ENCODE data around the gene BRD1. TPM values are rescaled to one million over a fixed set of nuclear protein-coding genes. Genes with fewer than 3 reads are reported as not detected.

Gene BRD1
- total RNA-seq, 4 donors from 2014 or later, result 15.6 to 25.2 (median 18.1) TPM

DNA sequence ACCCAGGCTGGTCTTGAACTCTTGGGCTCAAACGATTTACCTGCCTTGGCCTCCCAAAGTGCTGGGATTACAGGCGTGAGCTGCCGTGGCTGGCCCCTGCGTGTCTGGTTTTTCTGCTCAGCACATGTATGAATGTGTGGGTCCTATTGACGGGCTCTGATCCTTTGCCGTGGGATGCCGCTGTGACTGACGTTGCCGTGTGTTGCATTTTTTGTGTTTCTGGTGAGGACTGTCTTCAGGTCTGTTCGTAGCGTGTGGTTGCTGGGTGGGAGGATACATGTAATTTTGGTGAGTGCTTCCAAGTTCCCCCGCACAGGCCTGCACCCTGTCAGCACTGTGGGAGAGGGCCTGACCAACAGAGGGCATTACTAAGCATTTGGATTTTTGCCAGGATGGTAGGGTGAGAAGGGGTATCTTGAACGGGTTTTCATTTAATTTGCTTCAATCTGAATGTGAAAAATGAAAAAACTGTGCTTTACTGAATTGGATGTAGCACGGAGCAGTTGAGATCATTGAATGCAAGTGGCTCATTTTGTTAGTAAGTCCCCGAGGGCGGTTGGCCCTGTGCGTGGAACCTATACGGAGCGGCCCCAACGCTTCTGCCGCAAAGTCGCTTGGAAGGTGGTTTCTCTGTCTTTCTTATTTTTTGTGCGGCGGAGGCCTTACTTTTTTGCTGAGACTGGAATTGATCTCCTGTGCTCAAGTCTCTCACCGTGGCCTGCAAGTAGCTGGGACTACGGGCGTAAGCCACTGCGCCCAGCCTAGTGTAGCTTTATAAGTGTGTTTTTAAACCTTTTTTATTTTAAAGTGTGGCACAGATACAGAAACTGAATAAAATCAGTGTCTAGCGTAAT is 34.2 kb upstream of the BRD1 start:
- Histone ChIP-seq H3K4me1 (no peaks in the 10 kb centered on the region), H3K4me3 (no peak overlapping the region), H3K36me3 (peaks cover 0 to 5% of the 10 kb centered on the region in 2 donors), H3K27me3 (no peaks in the 10 kb centered on the region), H3K27ac (no peak overlapping the region), H3K9me3 (peaks cover 0 to 18% (median 5%) of the 10 kb centered on the region in 3 donors)
- in situ Hi-C loops (cut with MboI; ENCODE audit: low sequenced_read_pairs in 4 of 4) (no loop called here), intact Hi-C loops (cut with DNase I; ENCODE audit: low total_unique reads) (no loop called here)
- no peak for ATAC-seq
- no peak for TF ChIP-seq POLR2A (IDR thresholded peaks at IDR 0.05)
- TF ChIP-seq, protein P1, sequence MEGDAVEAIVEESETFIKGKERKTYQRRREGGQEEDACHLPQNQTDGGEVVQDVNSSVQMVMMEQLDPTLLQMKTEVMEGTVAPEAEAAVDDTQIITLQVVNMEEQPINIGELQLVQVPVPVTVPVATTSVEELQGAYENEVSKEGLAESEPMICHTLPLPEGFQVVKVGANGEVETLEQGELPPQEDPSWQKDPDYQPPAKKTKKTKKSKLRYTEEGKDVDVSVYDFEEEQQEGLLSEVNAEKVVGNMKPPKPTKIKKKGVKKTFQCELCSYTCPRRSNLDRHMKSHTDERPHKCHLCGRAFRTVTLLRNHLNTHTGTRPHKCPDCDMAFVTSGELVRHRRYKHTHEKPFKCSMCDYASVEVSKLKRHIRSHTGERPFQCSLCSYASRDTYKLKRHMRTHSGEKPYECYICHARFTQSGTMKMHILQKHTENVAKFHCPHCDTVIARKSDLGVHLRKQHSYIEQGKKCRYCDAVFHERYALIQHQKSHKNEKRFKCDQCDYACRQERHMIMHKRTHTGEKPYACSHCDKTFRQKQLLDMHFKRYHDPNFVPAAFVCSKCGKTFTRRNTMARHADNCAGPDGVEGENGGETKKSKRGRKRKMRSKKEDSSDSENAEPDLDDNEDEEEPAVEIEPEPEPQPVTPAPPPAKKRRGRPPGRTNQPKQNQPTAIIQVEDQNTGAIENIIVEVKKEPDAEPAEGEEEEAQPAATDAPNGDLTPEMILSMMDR (IDR thresholded peaks at IDR 0.05 in 4 of 5, conservative IDR thresholded peaks at IDR 0.05 in 1 of 5), result no peak
- DNase-seq, result no peak

- Histone ChIP-seq H3K4me1 (peaks cover 12 to 16% of the 10 kb centered on the region in 2 donors), H3K27ac (no peak overlapping the region), H3K27me3 (no peaks in the 10 kb centered on the region), H3K4me3 (no peak overlapping the region), H3K9me3 (no peaks in the 10 kb centered on the region), H3K36me3 (no peaks in the 10 kb centered on the region)
- ATAC-seq (no peak), DNase-seq (no peak)
- in situ Hi-C loops (cut with MboI; ENCODE audit: low sequenced_read_pairs in 4 of 4) (loop anchor here in 1 of 4 donors (10.0 kb wide), 1 partner anchor 56 kb away; the partner anchor contains the start of genes ALG12 and CRELD2), intact Hi-C loops (cut with DNase I; ENCODE audit: low total_unique reads) (loop anchor here (10.0 kb wide), 1 partner anchor 646 kb away; the partner anchor contains the start of genes LMF2 and NCAPH2)
- TF ChIP-seq, protein P1 (IDR thresholded peaks at IDR 0.05 in 4 of 5, conservative IDR thresholded peaks at IDR 0.05 in 1 of 5), result no peak
- no peak for TF ChIP-seq POLR2A (IDR thresholded peaks at IDR 0.05)
These were observed 31.2 kb upstream of the BRD1 start for GRCh38 chr22:49858827-49859226.

DNA sequence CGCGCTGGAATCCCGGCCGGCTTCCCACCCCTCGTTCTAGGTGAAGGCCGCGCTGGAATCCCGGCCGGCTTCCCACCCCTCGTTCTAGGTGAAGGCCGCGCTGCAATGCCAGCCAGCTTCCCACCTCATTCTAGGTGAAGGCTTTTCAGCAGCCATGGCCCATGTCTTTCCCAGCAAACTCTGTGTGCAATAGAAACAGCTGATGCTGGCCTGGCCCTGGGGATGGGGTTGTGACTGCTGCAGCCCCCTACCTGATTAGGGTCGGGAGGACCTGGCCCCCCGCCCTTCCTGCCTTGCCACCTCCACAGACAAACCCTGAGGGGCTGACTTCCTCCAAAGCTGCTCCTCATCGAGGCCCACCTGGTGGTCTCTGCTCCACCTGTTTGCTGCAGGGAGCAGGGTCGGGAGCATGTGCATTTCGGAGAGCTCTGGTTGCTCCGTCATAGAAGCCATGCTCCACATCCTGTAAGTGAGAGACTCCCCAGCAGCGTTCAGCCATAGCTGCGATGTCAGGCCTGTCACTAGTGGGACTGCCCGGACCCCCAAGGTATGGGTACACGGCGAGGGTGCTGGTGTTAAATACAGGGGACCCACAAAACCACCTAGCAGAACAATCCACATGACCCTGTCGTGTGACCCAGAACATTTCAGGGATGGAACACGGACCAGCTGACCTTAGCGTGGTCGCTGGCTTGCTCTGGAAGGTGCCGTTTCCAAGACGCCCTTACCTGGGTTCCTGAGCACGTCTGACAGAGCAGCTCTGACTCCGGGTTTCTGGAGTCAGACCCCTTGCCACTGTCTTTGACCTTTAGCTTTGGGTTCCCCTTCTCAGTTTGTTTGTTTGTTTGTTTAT is 29.3 kb upstream of the BRD1 start:
- no peaks in the 10 kb centered on the region for H3K27me3 ChIP-seq
- H3K9me3 ChIP-seq, result no peaks in the 10 kb centered on the region
- TF ChIP-seq, protein P1 (IDR thresholded peaks at IDR 0.05 in 4 of 5, conservative IDR thresholded peaks at IDR 0.05 in 1 of 5), result no peak
- no peak for TF ChIP-seq POLR2A (IDR thresholded peaks at IDR 0.05)
- no peaks in the 10 kb centered on the region for H3K36me3 ChIP-seq
- ATAC-seq (no peak), DNase-seq (no peak)
- H3K4me1 ChIP-seq, result peaks cover 17 to 22% of the 10 kb centered on the region in 2 donors
- H3K27ac ChIP-seq, result no peak overlapping the region
- no peak overlapping the region for H3K4me3 ChIP-seq
- in situ Hi-C loops (cut with MboI; ENCODE audit: low sequenced_read_pairs in 4 of 4), result loop anchor here in 1 of 4 donors (10.0 kb wide), 1 partner anchor 58 kb away; the partner anchor contains the start of genes ALG12 and CRELD2
- intact Hi-C loops (cut with DNase I; ENCODE audit: low total_unique reads), result loop anchor here (10.0 kb wide), 1 partner anchor 648 kb away; the partner anchor contains the start of genes LMF2 and NCAPH2

DNA sequence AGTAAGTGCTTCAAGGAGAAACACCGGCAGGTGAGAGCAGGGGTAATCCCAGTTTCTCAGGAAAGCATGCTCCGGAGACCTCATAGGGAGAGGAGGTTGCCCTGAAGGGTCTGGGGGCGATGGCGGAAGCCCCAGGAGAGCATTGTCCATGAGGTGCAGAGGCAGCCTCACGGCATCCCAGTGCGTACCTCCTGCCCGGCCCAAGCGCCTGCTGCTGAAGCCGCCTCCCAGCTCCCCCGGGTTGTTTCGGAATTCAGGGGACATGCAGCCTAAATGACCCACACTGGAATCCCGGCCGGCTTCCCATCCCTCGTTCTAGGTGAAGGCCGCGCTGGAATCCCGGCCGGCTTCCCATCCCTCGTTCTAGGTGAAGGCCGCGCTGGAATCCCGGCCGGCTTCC is 28.7 kb upstream of the BRD1 start:
- Histone ChIP-seq H3K36me3 (no peaks in the 10 kb centered on the region), H3K27me3 (no peaks in the 10 kb centered on the region), H3K27ac (no peak overlapping the region), H3K4me1 (peaks cover 17 to 22% of the 10 kb centered on the region in 2 donors), H3K9me3 (no peaks in the 10 kb centered on the region), H3K4me3 (no peak overlapping the region)
- DNase-seq (no peak), ATAC-seq (no peak)
- intact Hi-C loops (cut with DNase I; ENCODE audit: low total_unique reads), result loop anchor here (10.0 kb wide), 1 partner anchor 648 kb away; the partner anchor contains the start of genes LMF2 and NCAPH2
- in situ Hi-C loops (cut with MboI; ENCODE audit: low sequenced_read_pairs in 4 of 4), result loop anchor here in 1 of 4 donors (10.0 kb wide), 1 partner anchor 58 kb away; the partner anchor contains the start of genes ALG12 and CRELD2
- TF ChIP-seq, protein P1 (IDR thresholded peaks at IDR 0.05 in 4 of 5, conservative IDR thresholded peaks at IDR 0.05 in 1 of 5), result no peak

Measured in gastrocnemius medialis (tissue), 4 donors.